ENCODE measurements around the gene C7orf25. TPM values are rescaled to one million over a fixed set of nuclear protein-coding genes. Genes with fewer than 3 reads are reported as not detected.

C7orf25 gene
- total and polyA plus RNA-seq, 5 experiments from 2014 or later = 1.9 to 8.0 (median 3.3) TPM

DNA sequence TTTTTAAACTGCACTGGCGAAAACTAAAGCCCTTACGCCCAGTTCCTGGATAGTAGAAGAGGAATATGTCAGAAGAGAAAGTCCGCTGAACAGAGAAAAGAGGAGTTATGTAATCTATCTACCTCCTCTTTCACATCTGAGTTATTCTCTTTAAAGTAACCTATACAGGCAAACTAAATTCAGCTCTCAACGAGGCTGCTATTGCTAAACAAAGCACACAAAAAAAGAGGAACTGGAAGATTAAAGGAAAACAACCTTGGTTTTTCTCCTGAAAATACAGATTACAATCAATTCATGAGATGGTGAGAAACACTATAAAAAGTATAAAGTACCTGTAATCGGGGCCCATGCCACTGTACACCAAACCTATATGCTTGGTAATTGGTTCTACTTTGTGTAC is 14.3 kb upstream of the C7orf25 start:
- Mint-ChIP-seq H3K9me3 (no peaks in the 10 kb centered on the region), H3K36me3 (peaks cover 0 to 65% (median 17%) of the 10 kb centered on the region in 3 donors), H3K27me3 (no peaks in the 10 kb centered on the region), H3K4me1 (peaks cover 19 to 59% (median 39%) of the 10 kb centered on the region in 4 donors), H3K4me3 (no peak overlapping the region), H3K27ac (no peak overlapping the region)
- no peak for DNase-seq
- POLR2A ChIA-PET = interaction anchor here (0.8 to 1.1 kb wide), 2 partner anchors 9 to 14 kb away, joined by 3 to 5 read pairs; partner anchors contain the start of gene C7orf25
- no peak for ATAC-seq

DNA sequence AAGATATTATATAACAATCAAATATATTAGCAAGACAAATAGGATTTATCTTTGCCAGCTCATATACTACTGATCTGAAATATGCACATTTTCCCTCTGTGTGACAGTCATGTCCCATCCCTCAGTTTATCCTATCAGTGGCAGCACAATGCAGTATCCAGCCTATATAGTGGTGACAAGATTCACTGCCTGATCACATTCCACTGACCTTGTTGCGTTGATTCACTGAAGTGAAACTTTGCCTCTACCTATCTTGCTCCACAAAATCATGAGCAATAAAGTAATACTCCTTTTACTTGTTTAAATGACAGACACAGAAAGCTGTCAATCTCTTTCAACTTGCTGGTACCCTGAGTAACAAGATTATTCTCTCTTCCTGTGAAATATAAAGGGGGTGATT is 13.8 kb upstream of the C7orf25 start:
- ATAC-seq (no peak), DNase-seq (no peak)
- H3K36me3 Mint-ChIP-seq = peaks cover 0 to 70% (median 17%) of the 10 kb centered on the region in 3 donors
- no peaks in the 10 kb centered on the region for H3K27me3 Mint-ChIP-seq
- no peak overlapping the region for H3K4me3 Mint-ChIP-seq
- no peaks in the 10 kb centered on the region for H3K9me3 Mint-ChIP-seq
- H3K4me1 Mint-ChIP-seq = peaks cover 19 to 54% (median 36%) of the 10 kb centered on the region in 4 donors
- POLR2A ChIA-PET = no interaction called here
- H3K27ac Mint-ChIP-seq = peak overlapping the region in 1 of 10 donors; percentile 55

DNA sequence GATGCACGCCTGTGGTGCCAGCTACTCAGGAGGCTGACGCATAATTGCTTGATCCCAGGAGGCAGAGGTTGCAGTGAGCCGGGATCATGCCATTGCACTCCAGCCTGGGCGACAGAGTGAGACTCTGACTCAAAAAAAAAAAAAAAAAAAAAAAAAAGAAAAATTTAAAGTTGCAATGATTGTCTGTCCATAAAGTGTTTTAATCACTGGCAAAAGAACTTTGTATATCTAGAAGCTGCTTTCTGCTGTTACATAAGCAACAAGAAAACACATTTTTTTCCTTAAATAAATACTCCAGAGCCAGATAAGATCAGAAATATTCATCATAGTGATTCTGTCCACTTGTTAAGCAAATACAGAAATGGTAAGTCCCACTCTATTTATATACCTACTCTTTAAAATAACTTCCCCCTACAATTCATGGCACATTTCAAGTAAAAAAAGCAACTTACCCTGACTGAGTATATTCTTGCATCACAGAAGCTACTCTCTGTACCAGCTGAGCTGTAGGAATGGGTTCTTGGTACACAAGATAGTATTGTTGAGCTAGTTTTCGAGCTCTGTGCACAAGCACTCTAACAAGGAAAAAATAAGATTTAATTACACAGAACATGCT is 12.5 kb upstream of the C7orf25 start:
- no peaks in the 10 kb centered on the region for H3K27me3 Mint-ChIP-seq
- DNase-seq (no peak), ATAC-seq (no peak)
- H3K4me3 Mint-ChIP-seq = no peak overlapping the region
- H3K9me3 Mint-ChIP-seq = no peaks in the 10 kb centered on the region
- POLR2A ChIA-PET = no interaction called here
- H3K27ac Mint-ChIP-seq = peak overlapping the region in 3 of 10 donors; percentile 7 to 33 (median 28)
- peaks cover 0 to 83% (median 21%) of the 10 kb centered on the region in 3 donors for H3K36me3 Mint-ChIP-seq
- peaks cover 14 to 42% (median 26%) of the 10 kb centered on the region in 4 donors for H3K4me1 Mint-ChIP-seq

DNA sequence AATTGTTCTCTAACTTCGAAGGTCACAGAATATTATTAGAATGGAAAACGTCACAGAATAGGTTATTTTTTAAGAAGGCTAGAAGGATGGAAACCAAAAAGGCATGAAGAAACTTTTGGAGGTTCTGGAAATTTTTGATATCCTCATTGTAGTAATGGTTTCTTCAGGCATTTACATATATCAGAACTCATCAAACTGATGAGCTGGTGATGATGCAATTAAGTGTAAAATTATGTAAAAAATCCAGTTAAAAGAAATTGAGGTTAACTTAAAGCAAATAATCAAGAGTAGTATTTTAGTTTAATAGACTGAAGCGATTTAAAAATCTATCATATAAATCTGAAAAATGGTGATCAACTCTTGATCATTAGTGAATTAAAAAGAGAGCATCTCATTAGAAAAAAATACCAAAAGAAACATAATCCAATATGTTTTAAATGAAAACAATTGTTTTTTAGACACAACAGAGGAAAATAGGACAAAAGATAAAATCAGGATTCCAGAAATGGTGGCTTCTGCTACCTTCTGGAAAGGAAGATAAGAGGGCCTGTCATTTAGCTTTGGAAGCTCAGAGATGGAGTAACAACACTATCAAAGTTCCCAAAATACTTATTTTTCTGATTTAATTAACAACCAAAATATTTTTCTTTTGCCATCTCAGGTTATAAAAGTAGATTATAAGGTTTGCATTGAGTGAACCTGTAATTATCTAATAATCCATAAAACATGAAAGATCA is 10.3 kb upstream of the C7orf25 start:
- POLR2A ChIA-PET = no interaction called here
- H3K27me3 Mint-ChIP-seq = no peaks in the 10 kb centered on the region
- peak overlapping the region in 1 of 10 donors; percentile 6 for H3K27ac Mint-ChIP-seq
- no peak for ATAC-seq
- DNase-seq = no peak
- H3K9me3 Mint-ChIP-seq = no peaks in the 10 kb centered on the region
- H3K36me3 Mint-ChIP-seq = peaks cover 0 to 97% (median 24%) of the 10 kb centered on the region in 3 donors
- peaks cover 0 to 20% (median 10%) of the 10 kb centered on the region in 4 donors for H3K4me1 Mint-ChIP-seq
- no peak overlapping the region for H3K4me3 Mint-ChIP-seq

DNA sequence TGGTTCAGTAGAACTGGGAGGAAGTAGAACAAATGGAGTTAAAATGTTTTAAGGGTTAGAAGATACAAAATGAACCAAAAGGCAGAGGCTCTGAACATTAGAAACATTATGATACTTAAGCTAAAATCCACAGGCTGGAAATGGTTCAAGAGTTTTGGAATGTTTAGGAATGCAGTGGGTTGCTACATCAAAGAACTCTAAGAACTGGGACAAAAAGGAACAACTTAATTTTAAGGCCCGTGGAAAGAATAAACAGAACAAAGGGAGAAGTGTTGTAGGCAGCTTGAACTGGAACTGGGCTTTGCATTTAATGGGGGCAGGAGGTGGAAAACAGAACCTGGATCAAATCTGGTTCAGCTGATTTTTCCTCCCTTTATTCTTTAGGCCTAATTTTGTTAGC is 3.5 kb upstream of the C7orf25 start:
- Mint-ChIP-seq H3K4me1 (peaks cover 27 to 48% (median 45%) of the 10 kb centered on the region in 4 donors), H3K27me3 (no peaks in the 10 kb centered on the region), H3K27ac (peak overlapping the region in 7 of 10 donors; percentile 30 to 91 (median 54)), H3K36me3 (peaks cover 0 to 52% (median 9%) of the 10 kb centered on the region in 3 donors), H3K4me3 (no peak overlapping the region), H3K9me3 (no peaks in the 10 kb centered on the region)
- no peak for DNase-seq
- no peak for ATAC-seq
- POLR2A ChIA-PET = interaction anchor here (4.8 kb wide), 1 partner anchor 17 kb away, joined by 30 read pairs; the partner anchor contains the start of genes MRPL32 and PSMA2

DNA sequence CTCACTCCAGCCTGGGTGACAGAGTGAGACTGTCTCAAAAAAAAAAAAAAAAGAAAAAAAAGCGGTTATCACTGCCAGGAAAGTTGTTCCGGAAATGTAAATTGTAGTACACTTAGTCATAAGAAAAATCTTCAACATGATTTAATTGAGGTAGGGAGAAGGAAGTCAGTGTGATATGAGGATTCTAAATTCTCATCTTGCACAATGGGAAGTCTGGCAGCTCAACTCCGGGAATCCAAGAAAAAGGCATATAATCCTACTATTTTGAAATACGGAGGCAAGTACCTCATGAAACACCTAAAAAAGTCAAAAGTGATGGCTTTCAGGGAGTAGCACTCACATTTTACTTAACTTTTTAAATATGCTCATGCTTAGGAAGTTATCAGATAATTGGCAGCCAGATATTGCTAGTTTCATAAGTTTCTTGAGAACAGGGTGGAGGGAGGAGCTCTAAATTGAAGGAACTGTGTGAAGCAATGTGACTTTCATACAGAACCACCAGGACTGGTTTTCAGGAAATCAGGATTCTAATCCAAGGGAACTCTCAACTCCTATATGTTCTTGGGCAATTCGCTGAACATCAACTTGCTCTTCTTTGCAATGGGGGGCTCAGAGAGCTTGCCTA is 2.7 kb upstream of the C7orf25 start:
- H3K4me3 Mint-ChIP-seq = peak overlapping the region in 2 of 10 donors; percentile 22 to 84
- peak overlapping the region; percentile 57 to 97 (median 93) for H3K27ac Mint-ChIP-seq
- H3K4me1 Mint-ChIP-seq = peaks cover 33 to 56% (median 50%) of the 10 kb centered on the region in 4 donors
- DNase-seq = no peak
- no peaks in the 10 kb centered on the region for H3K9me3 Mint-ChIP-seq
- POLR2A ChIA-PET = interaction anchor here (0.7 to 4.8 kb wide), 2 partner anchors 18 to 1045 kb away, joined by 3 to 30 read pairs; partner anchors contain the start of genes MRPL32 and PSMA2
- ATAC-seq = no peak
- H3K27me3 Mint-ChIP-seq = no peaks in the 10 kb centered on the region
- H3K36me3 Mint-ChIP-seq = peaks cover 0 to 43% (median 7%) of the 10 kb centered on the region in 3 donors

DNA sequence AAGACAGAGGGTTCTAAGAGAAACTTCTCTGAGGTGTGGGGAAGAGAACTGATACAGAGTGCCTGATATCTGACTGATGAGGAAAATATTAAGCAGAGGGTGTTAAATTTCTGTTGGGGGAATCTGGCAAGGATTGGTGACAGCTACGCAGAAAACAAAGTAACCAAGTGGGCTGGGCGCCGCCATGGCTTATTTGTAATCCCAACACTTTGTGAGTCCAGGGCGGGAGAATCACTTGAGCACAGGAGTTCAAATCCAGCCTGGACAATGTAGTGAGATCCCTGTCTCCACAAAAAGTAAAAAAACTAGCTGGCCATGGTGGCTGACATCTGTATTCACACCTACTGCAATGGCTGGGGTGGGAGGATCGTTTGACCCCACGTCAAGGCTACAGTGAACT is 2.1 kb upstream of the C7orf25 start:
- Mint-ChIP-seq H3K27ac (peak overlapping the region; percentile 76 to 97 (median 93)), H3K36me3 (peaks cover 0 to 38% (median 7%) of the 10 kb centered on the region in 3 donors), H3K4me3 (peak overlapping the region in 9 of 10 donors; percentile 10 to 88 (median 84)), H3K9me3 (no peaks in the 10 kb centered on the region), H3K4me1 (peaks cover 32 to 60% (median 50%) of the 10 kb centered on the region in 4 donors), H3K27me3 (no peaks in the 10 kb centered on the region)
- ATAC-seq (no peak), DNase-seq (no peak)
- POLR2A ChIA-PET = interaction anchor here (0.7 to 4.8 kb wide), 2 partner anchors 18 to 1045 kb away, joined by 3 to 30 read pairs; partner anchors contain the start of genes MRPL32 and PSMA2

DNA sequence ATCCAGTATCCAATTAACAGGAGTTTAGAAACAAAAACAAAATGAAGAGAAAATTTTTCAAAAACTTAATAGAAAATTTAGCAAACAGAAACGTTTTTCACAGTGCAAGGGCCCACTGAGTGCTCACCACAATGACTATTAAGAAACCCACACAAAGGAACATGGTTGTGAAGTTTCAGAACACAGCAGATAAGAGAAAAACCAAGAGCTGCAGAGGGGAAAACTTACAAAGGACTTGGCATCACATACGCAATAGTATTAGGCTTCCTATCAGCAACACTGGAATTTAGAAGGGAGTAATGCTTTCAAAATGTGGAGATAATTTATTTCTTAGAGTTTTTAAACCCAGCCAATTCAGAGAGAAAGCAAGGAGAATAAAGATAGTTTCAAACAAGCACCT is 1.7 kb upstream of the C7orf25 start:
- Mint-ChIP-seq H3K27ac (peak overlapping the region; percentile 76 to 97 (median 93)), H3K27me3 (no peaks in the 10 kb centered on the region), H3K4me3 (peak overlapping the region; percentile 10 to 88 (median 77)), H3K4me1 (peaks cover 31 to 63% (median 50%) of the 10 kb centered on the region in 4 donors), H3K36me3 (peaks cover 0 to 34% (median 7%) of the 10 kb centered on the region in 3 donors), H3K9me3 (no peaks in the 10 kb centered on the region)
- POLR2A ChIA-PET = interaction anchor here (0.7 to 4.8 kb wide), 2 partner anchors 18 to 1046 kb away, joined by 3 to 30 read pairs; partner anchors contain the start of genes MRPL32 and PSMA2
- peak in 1 of 2 donors; percentile 44 for ATAC-seq
- peak in 3 of 10 donors; percentile 39 to 55 (median 53) for DNase-seq

DNA sequence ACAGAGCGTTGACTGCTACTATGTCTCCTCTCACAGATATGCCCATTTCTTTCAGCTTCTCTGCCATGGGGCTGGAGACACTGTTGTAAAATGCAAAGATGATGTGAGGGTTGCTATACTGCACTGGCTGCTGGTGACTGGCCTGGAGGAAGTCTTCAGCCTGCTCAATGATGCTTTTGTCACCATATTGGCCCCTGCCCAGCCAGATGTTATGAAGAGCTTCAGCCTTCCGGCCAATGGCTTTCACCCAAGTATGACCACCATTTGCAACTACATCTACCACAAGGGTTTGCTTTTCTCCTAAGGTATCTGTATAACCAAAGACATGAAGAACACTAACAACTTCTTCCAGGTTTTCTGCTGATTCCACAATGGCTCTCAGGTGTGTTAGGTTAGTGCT is 1.6 kb downstream of the C7orf25 start:
- peak overlapping the region in 6 of 10 donors; percentile 11 to 94 (median 39) for H3K27ac Mint-ChIP-seq
- H3K4me1 Mint-ChIP-seq = peaks cover 37 to 73% (median 57%) of the 10 kb centered on the region in 4 donors
- no peaks in the 10 kb centered on the region for H3K27me3 Mint-ChIP-seq
- DNase-seq = no peak
- H3K36me3 Mint-ChIP-seq = peaks cover 0 to 3% (median 2%) of the 10 kb centered on the region in 3 donors
- H3K4me3 Mint-ChIP-seq = peak overlapping the region in 9 of 10 donors; percentile 14 to 96 (median 92)
- no peak for ATAC-seq
- POLR2A ChIA-PET = interaction anchor here (1.7 to 3.3 kb wide), 2 partner anchors 22 kb away, joined by 6 to 10 read pairs; partner anchors contain the start of genes MRPL32 and PSMA2
- no peaks in the 10 kb centered on the region for H3K9me3 Mint-ChIP-seq

DNA sequence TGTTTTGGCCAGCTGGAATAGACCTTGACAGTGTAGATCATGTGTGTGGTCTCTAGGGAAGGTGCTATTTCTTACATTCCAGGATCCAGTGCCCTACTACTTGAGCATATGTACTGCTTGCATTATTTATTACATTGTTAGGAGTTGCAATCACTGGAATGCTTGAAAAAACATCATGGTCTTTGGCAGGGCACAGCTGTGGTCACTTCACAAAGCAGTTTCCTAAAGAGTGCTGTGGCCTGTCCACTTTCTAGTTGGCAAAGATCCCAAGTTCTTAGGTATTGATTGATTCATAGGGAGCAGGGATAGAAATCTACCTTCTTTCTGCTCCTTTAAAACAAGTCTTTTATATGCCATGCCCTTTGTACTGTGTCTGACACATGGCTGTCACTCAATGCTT is 4.6 kb downstream of the C7orf25 start:
- Mint-ChIP-seq H3K4me3 (no peak overlapping the region), H3K27ac (no peak overlapping the region), H3K27me3 (no peaks in the 10 kb centered on the region), H3K36me3 (peaks cover 0 to 2% (median 0%) of the 10 kb centered on the region in 3 donors), H3K9me3 (no peaks in the 10 kb centered on the region), H3K4me1 (peaks cover 20 to 43% (median 28%) of the 10 kb centered on the region in 4 donors)
- no peak for DNase-seq
- POLR2A ChIA-PET = no interaction called here
- no peak for ATAC-seq

DNA sequence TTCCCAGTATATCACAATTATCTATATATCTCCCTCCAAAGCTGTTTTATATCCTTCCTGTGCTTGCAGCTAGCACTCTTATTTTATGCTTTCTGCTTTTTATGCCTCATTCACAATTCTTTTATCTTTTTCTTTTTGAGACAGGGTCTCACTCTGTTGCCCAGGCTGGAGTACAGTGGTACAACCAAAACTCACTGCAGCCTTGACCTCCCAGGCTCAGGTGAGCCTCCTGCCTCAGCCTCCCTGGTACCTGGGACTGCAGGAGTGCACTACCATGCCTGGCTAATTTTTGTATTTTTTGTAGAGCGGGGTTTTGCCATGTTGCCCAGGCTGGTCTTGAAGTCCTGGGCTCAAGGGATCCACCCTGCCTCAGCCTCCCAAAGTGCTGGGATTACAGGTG is 5.7 kb downstream of the C7orf25 start:
- DNase-seq (no peak), ATAC-seq (no peak)
- Mint-ChIP-seq H3K9me3 (no peaks in the 10 kb centered on the region), H3K36me3 (peaks cover 0 to 2% (median 0%) of the 10 kb centered on the region in 3 donors), H3K4me3 (no peak overlapping the region), H3K27me3 (no peaks in the 10 kb centered on the region), H3K27ac (no peak overlapping the region), H3K4me1 (peaks cover 18 to 36% (median 21%) of the 10 kb centered on the region in 4 donors)
- POLR2A ChIA-PET = no interaction called here

DNA sequence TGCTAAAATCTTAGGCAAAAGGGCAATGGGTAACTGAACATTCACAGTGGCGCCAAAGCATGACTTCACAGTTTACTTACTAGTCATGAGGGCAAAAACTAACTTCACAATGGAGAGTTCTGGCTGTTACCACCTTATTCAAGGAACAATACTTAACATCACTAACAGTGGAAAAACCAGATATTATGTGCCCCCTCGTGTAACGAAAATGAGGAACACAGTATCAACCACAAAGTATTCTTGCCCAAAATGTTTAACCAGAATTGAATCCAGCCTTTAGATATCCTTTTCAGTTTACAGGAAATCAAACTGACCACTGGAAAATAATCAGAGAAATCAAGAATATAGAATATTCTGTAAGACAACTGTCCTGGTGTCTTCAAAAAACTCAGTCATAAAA is 9.5 kb downstream of the C7orf25 start:
- peaks cover 0 to 9% (median 0%) of the 10 kb centered on the region in 3 donors for H3K36me3 Mint-ChIP-seq
- H3K27me3 Mint-ChIP-seq = no peaks in the 10 kb centered on the region
- no peak for ATAC-seq
- H3K4me1 Mint-ChIP-seq = no peaks in the 10 kb centered on the region
- POLR2A ChIA-PET = no interaction called here
- no peak for DNase-seq
- H3K27ac Mint-ChIP-seq = no peak overlapping the region
- H3K4me3 Mint-ChIP-seq = no peak overlapping the region
- peaks cover 0 to 12% (median 1%) of the 10 kb centered on the region in 9 donors for H3K9me3 Mint-ChIP-seq

All from naive thymus-derived CD8-positive, alpha-beta T cell (primary cell).